C4-2B (cell line): Measurements from ENCODE around the gene STAU1.

Experiments
- ZFX ChIP-seq: fragments of 450-650 bp; IDR thresholded peaks from 2 replicates; pipeline ENCODE4 v1.6.1; 2017
- TF ChIP-seq, protein P1 (sequence below): fragments of 450-650 bp; conservative IDR thresholded peaks from 2 replicates; pipeline ENCODE4 v1.5.1; 2017; ENCODE audit warnings: mild to moderate bottlenecking

DNA sequence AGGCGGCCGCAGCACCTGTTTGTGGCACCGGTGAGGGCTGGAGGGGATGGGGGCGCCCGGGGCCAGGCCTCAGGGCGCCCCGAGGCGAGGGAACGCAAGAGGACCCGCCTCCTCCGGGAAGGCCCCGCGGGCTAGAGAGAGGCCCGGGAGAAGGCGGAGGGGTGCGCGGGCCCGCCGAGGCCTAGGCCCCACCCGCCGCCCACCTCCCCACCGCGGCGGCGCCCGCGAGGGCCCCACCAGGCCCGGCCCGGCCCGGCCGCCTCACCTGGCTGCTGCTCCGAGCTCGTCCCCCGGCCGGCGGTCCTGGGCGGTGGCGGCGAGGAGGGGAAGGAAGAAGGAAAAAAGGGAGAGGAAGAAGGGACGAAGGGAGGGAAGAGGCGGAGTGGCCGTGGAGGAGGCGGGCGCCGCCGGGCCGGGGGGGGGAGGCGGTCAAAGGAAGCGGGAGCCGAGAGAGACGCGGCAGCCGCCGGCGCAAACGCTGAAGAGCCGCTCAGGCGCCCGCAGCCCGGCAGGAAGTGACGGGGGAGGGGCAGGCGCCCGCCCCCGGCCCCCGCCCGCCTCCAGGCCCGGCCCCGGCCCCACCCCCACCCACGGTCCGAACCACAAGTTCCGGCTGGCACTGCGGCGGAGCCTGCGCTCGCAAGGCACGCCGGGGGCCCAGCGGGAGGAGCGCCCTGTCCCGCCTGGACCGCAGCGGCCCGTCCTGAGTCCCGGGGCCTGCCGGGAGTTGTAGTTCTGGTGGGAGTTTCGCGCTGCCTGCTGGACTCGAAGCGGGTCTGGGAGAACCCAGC is at the start of gene STAU1:
- TF ChIP-seq, protein P1, sequence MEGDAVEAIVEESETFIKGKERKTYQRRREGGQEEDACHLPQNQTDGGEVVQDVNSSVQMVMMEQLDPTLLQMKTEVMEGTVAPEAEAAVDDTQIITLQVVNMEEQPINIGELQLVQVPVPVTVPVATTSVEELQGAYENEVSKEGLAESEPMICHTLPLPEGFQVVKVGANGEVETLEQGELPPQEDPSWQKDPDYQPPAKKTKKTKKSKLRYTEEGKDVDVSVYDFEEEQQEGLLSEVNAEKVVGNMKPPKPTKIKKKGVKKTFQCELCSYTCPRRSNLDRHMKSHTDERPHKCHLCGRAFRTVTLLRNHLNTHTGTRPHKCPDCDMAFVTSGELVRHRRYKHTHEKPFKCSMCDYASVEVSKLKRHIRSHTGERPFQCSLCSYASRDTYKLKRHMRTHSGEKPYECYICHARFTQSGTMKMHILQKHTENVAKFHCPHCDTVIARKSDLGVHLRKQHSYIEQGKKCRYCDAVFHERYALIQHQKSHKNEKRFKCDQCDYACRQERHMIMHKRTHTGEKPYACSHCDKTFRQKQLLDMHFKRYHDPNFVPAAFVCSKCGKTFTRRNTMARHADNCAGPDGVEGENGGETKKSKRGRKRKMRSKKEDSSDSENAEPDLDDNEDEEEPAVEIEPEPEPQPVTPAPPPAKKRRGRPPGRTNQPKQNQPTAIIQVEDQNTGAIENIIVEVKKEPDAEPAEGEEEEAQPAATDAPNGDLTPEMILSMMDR = no peak
- peak; percentile 96 for TF ChIP-seq ZFX
